D721Med (cell line): ENCODE results near the gene SECISBP2L.

ENCODE experiments used
- DNase-seq: peaks from one replicate; pipeline ENCODE4 v3.0.0; 2011; ENCODE audit warnings: low spot score; ENCODE audit not compliant: insufficient read length
- FAIRE-seq: peaks from 2 replicates; lab custom pipeline; 2011; peaks lifted over from hg19 to GRCh38; lab: Jason Lieb, UNC
- TF ChIP-seq, protein P1 (sequence below): IDR thresholded peaks from 2 replicates; pipeline ENCODE4 v1.5.1; 2012; ENCODE audit warnings: mild to moderate bottlenecking, control low read depth; ENCODE audit not compliant: insufficient read depth; ENCODE audit errors: missing control alignments

Gene SECISBP2L, protein sequence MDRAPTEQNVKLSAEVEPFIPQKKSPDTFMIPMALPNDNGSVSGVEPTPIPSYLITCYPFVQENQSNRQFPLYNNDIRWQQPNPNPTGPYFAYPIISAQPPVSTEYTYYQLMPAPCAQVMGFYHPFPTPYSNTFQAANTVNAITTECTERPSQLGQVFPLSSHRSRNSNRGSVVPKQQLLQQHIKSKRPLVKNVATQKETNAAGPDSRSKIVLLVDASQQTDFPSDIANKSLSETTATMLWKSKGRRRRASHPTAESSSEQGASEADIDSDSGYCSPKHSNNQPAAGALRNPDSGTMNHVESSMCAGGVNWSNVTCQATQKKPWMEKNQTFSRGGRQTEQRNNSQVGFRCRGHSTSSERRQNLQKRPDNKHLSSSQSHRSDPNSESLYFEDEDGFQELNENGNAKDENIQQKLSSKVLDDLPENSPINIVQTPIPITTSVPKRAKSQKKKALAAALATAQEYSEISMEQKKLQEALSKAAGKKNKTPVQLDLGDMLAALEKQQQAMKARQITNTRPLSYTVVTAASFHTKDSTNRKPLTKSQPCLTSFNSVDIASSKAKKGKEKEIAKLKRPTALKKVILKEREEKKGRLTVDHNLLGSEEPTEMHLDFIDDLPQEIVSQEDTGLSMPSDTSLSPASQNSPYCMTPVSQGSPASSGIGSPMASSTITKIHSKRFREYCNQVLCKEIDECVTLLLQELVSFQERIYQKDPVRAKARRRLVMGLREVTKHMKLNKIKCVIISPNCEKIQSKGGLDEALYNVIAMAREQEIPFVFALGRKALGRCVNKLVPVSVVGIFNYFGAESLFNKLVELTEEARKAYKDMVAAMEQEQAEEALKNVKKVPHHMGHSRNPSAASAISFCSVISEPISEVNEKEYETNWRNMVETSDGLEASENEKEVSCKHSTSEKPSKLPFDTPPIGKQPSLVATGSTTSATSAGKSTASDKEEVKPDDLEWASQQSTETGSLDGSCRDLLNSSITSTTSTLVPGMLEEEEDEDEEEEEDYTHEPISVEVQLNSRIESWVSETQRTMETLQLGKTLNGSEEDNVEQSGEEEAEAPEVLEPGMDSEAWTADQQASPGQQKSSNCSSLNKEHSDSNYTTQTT

DNA sequence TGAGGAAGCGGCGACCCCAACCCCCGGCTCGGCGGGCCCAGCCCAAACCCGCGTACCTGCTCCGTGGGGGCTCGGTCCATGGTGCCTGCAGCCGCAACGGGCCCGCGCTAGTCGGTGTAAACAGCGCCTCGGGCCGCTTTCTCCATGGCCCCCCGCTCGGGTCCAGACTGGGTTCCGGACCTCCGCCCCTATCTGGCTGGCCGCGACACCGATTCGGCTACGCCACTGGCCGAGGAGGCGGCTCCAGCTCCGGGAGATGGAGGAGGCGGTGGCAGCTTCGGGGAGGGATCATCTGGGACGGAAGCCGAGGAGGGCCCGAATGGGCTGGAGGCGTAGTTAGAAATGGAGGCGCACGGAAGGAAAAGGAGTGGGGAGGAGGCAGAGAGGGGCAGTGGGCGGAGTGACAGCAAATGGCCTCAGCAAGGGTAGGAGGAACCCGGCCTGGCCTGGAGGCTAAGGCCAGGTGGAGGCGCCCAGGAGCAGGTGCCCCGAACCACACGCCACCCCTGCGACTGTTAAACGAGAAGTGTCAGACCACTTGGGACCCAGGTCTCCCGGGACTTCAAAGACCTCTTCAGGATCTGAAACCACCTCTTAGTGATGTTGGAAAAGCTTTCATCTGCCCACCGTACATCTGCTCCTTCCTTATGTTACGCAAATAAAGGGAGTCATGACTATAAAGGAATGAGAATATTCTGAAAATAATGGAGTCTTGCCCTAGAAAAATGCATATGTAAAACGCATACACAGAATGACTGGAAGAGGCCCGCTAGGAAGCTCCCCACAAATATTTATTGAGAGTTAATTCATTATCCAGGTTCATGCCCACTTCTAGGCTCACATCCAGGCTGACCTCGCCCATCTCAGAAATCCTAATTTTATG is at the start of gene SECISBP2L:
TSS of gene SECISBP2L (minus strand) at position 227 of the 883 bp plus-strand sequence. CDS start at position 80, 147 bp downstream.
- FAIRE-seq (no peak), DNase-seq (peak; percentile 68)
- TF ChIP-seq, protein P1, sequence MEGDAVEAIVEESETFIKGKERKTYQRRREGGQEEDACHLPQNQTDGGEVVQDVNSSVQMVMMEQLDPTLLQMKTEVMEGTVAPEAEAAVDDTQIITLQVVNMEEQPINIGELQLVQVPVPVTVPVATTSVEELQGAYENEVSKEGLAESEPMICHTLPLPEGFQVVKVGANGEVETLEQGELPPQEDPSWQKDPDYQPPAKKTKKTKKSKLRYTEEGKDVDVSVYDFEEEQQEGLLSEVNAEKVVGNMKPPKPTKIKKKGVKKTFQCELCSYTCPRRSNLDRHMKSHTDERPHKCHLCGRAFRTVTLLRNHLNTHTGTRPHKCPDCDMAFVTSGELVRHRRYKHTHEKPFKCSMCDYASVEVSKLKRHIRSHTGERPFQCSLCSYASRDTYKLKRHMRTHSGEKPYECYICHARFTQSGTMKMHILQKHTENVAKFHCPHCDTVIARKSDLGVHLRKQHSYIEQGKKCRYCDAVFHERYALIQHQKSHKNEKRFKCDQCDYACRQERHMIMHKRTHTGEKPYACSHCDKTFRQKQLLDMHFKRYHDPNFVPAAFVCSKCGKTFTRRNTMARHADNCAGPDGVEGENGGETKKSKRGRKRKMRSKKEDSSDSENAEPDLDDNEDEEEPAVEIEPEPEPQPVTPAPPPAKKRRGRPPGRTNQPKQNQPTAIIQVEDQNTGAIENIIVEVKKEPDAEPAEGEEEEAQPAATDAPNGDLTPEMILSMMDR: no peak

DNA sequence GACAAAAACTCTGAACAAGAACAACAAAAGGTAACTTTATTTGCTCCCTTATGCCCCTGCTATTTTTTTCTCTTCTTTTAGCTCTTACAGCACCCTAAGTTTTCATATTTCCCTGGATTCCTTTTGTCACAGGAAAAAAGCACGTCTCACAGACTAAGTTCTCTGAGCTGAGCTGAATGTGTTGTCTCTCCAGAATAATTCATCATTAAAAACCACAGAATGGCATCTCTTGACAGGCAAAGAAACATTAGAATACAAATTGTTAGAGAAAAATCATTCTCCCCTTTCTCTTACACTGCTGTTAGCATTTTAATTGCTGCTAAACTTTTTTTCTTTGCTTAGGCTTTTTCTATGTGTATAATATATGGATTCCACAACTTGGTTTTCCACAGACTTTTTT is 48.7 kb upstream of the SECISBP2L start:
- no peak for DNase-seq
- TF ChIP-seq, protein P1: no peak
- no peak for FAIRE-seq

DNA sequence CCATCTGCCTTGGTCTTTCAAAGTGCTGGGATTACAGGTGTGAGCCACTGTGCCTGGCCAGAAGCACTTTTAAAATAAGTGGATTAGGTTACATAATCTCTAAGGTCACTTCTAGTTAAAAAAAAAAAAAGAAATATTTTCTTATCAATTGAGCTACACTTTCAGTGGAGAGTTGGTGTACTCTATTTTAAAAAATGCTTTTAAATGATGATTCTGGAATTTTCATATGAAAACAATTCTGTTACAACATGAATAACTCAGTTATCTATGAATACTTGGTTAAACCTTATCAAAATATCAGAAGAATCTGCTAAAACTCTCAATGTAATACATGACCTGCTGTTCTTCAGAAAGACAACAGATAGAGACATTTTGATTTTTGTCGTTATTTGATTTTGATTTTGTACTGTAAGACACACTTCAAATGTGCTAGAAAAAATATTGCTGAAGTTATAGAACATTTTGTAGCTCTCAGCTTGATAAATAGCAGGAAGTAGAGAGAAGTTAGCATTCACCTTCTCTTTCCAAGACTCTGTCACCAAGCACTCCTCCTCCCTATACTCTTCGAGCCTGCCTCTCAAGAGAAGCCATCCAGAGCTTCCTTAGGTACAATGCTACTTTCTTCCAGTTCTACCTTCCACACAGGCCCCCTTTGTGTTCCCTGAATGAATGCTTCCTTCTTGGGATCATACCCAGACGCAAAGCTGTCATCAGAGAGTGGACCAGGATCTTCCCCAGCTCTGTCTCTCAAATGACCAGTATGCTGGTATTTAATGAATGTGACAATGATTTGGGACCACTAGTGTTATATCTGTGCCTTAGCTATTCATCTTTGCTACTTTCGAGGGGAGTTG is 47.2 kb upstream of the SECISBP2L start:
- FAIRE-seq: no peak
- TF ChIP-seq, protein P1: no peak
- no peak for DNase-seq

DNA sequence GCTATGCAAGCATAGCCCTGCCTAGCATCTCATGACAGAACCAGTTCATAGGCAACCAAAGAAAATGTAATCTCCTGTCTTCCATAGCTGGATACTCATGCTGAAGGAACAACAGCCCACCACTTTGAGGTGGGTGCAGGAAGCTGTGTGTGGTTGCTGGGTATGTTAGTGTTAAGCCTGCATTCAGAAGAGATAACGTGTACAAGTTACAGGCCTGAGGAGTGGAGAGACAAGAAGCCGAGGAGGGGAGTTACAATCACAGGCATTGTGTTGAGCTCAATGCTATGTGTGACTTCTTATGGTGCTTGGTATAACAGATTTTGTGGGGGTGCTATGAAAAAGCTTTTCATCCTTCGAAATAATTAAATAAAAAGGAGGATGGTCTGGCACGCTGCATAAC is 42.8 kb upstream of the SECISBP2L start:
- FAIRE-seq (no peak), DNase-seq (no peak)
- TF ChIP-seq, protein P1: no peak

DNA sequence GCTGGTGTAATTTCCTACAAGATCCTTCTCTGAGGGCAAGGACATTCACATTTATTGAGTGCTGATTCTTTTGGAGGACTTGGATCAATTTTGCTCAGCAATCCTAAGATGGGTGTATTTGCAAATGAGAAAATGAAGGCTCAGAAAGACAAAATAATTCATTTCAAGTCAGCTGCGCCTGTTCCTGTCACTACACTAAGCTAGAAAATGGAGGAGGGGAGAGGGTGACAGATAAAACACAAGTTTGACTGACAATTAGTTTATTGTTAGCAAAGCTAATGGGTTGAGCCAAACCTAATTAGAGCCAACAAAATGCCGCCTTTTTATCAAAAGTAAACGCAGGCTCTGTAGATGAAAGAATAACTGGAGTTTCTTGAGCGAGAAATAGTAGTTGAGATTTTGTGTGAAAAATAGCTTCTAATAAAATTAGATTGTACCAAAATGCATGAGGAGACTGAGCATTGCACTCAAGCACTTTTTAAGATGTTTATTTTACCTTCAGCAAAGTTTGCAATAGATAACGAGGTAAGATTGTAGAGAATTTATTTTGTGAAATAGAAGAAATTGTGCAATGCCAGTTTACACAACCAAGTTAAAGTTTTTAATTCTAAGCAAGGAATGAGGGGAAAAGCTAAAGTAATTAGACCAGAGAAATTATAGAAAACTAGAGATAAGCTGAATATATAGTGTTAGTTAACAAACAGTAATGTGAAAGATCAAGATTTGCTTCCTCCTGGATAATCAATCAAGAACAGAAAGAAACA is 39.6 kb upstream of the SECISBP2L start:
- no peak for FAIRE-seq

More for the DNA sequence above, 39.6 kb upstream of the SECISBP2L start:
- TF ChIP-seq, protein P1: no peak
- DNase-seq: no peak
